HG03342 (cell line): ENCODE results near the gene CSTF2.
A peak's percentile ranks its signal among the peaks of the same experiment; 100 is the strongest.
"Not testable (repeated sequence)": the region's sequence is repeated elsewhere in the genome, so short reads cannot be mapped to it uniquely, and the experiment has no call there.

Experiments used
- ATAC-seq: cut with Tn5 transposase; IDR thresholded peaks from one replicate; pipeline ENCODE4 v1.9.1; 2021; ENCODE audit warnings: mild to moderate bottlenecking, moderate library complexity; ENCODE audit not compliant: unreplicated experiment

Gene CSTF2, protein sequence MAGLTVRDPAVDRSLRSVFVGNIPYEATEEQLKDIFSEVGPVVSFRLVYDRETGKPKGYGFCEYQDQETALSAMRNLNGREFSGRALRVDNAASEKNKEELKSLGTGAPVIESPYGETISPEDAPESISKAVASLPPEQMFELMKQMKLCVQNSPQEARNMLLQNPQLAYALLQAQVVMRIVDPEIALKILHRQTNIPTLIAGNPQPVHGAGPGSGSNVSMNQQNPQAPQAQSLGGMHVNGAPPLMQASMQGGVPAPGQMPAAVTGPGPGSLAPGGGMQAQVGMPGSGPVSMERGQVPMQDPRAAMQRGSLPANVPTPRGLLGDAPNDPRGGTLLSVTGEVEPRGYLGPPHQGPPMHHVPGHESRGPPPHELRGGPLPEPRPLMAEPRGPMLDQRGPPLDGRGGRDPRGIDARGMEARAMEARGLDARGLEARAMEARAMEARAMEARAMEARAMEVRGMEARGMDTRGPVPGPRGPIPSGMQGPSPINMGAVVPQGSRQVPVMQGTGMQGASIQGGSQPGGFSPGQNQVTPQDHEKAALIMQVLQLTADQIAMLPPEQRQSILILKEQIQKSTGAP

DNA sequence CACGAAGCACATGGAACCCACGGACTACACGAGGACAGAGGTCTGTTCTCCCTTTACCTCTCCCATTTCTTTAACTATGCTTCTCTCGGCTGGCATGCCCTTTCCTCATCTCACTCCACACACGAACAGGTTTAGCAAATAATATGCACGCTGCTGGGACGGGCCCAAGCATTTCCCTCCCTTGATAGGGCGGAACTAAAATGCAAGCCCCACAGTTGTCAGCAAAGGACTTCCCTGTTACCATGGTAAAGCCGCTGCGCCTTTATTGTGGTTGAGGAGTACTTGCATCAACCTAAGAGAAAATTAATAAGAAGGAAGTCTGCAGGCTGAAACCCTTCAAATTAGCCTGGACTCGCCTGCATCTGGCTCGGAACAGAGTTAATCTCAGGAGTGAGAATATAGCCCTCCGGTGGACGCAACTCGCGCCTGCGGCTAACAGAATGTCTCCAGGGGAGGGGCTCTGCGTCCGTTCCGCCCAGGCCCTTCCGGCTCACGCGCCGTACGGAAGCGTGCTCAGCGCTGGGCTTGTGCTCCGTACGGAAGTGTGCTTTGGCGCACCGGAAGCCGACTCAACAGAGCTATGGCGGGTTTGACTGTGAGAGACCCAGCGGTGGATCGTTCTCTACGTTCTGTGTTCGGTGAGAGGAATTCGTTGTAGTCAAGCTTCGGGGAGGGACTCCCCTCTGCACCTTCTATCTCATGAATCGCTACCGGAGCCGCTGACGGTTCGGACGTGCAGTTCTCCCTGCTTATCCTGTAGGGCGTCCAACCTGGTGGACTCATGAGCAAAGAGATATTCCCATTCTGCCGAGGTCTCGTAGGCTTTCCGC is at the start of gene CSTF2:
TSS of gene CSTF2 (plus strand) at position 555 of the 830 bp plus-strand sequence. CDS start at position 581, 26 bp downstream.
- peak; percentile 98 for ATAC-seq

DNA sequence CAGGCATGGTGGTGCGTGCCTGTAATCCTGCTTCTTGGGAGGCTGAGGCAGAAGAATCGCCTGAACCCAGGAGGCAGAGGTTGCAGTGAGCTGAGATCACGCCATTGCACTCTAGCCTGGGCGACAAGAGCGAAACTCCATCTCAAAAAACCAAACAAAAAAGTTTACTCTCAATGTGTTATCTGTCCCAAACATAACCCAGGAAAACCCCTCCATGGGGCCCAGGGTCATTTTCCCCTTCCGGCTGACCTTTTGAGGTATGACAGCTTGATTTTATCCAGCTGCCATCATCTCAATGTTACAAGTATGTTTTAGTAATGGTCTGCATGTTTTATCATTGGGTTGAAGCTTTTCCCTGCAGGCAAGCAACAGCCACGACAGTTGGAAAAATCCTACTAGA is 23.8 kb upstream of the CSTF2 start:
- ATAC-seq: not testable (repeated sequence)

DNA sequence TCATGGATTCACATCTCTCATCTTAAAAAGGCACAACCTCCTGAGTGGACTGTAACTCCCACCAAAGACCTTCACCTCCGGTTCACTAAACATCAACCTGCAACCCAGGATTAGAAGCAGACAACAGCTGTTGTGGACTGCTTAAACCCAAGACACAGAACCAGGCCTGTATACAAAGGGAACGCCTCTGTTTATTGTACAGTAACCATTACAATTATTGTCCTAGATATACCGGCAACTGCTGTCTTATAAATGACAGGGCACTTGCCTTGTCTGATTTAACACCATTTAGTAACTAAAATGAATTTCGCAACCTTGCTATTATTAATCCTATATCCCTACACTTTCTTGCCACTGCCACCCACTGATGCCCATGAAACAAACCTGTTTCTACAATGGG is 22.8 kb upstream of the CSTF2 start:
- no peak for ATAC-seq

DNA sequence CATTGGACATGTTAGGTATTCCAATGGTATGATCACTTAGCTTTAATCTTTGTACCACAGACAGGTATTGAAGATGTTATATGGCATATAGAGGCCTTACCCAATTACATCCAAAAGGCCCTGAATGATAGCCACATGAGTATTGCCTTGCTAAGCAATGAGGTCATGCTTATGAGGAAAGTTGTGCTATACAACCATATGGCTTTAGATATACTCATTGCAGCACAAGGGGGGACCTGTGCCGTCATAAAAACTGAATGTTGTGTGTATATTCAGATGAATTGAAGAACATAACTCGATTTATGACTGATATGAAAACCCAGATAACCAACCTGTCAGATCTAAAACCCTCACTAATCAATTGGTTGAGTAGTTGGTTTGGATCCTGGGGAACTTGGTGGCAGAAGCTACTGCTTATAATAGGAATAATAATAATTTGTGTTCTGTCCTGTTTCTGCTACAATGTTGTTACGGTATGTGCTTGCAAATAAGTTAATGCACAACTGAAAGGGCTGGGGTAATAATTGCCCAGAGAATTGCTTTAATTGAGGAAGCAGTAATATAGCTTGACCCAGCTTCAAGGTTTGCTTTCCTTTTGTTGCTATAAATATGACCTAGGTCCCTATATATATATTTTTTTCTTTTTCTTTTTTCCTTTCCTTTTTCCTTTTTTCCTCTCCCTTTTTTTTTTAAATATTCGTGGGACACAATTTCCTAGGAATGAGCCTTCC is 21.5 kb upstream of the CSTF2 start:
- ATAC-seq: no peak

GRCh38 chrX:100802843-100803242 is 17.3 kb upstream of the CSTF2 start:
- ATAC-seq: no peak

DNA sequence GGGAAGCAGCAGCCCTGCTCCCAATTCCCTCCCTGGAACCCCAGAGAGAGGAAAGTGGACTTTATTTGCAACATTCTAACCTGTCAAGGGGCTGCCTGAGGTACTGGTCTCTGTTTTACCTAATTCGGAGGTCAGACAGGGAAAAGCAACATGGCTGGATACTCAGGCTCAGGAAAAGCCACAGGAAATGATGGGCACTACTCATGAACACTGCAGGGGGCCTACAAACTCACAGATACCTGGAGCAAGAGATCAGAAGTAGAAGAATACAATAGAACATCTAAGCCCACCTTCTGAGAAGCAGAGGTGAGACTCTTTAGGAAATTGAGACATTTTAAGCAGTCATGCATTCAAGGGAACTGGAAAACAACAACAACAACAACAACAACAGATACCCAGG is 15.4 kb upstream of the CSTF2 start:
- ATAC-seq: no peak

GRCh38 chrX:100808265-100808664 is 11.9 kb upstream of the CSTF2 start:
- ATAC-seq: not testable (repeated sequence)

GRCh38 chrX:100812216-100813158 is 7.7 kb upstream of the CSTF2 start:
- ATAC-seq: no peak

DNA sequence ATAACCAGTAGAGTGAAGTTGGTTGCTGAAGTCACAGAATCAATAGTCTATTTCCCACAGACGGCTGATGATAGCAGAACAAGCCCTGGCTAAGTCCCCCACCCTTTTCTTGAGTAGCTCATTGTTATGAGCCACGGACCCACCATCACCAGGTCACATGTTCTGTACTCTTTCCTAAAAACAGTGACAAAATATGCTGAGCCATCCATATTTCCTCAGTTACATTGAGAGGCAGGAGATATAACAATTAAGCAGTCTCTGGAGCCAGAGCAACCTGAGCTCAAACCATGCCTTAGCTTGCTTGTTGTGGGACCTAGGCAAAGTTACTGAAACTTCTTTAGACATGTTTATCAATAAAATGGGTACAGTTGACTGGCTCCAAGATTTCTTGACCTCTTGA is 2.9 kb upstream of the CSTF2 start:
- ATAC-seq: no peak

DNA sequence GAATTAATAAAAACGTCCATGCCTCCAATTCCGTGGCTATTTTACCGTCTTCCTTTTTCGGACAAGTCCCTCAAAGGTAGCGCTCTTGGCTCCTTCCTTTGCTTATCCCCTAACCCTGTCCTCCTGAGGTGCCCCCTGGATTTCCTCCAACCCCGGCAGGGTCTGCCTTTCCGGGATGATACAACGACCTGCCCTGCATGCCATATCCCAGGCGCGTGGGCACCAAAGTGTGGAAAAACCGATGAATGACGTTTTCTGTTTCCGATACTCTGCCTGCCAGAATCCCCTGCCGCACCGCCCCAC is 706 bp upstream of the CSTF2 start:
- no peak for ATAC-seq

DNA sequence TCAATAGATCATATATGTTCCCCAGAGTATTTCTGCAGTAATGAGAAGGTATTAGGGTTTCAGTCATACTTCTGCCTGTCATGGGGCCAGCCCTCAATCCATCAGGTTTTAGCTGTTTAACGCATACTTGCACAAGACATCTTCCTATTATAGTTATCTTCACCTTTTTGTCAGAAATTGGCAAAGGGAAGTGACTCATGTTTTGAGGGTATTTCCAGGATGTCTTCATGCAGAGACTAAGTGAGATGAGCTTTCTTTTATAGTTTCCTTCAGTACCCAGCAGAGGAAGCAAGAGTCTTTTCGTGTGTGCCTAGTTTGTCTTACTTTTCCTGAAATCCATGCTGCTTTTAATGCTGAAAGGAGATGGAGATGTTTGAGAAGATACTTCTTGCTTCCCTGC is 9.5 kb downstream of the CSTF2 start:
- peak; percentile 71 for ATAC-seq

DNA sequence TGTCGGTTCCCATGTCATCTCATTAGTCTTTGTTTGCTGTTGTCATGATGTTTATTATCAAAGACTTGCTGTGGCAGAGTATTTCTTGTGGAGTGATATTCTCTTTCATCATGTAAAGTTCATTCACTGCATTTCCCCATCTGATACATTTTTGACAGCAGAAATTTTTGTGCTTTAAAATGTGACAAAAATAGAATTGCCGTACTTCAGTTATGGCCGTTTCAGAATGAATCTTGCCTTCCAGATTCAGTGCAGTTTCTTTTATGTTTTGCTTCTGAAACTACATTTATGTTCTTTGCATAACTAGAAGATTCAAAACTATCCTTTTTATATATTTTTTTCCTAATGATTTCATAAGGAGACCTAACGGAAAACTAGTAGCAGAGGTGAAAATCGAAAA is 10.0 kb downstream of the CSTF2 start:
- ATAC-seq: no peak

- ATAC-seq: no peak
These were observed 10.4 kb downstream of the CSTF2 start for GRCh38 chrX:100830547-100830946.

GRCh38 chrX:100831219-100831946 is 11.2 kb downstream of the CSTF2 start:
- ATAC-seq: no peak

- no peak for ATAC-seq
These were observed 30.1 kb downstream of the CSTF2 start for GRCh38 chrX:100850317-100850716.

DNA sequence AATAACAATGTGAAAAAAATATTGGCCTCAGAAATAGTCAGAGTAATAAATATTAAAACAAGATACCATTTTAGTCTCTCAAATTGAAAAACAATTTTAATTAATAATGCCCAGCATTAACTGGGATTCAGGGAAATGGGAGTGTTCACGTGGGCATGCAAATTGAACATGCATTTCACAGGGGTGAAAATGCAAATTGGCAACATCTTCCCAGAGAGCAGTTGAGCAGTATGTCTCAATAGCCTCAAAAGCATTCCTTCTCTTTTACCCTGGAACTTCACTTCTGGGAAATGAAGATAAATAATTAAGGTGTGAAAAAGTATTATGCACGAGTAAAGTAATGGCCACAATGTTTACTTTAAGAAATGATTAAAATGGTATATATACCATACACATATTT is 32.6 kb downstream of the CSTF2 start:
- ATAC-seq: no peak

GRCh38 chrX:100863326-100863864 is 43.2 kb downstream of the CSTF2 start:
- ATAC-seq: no peak

DNA sequence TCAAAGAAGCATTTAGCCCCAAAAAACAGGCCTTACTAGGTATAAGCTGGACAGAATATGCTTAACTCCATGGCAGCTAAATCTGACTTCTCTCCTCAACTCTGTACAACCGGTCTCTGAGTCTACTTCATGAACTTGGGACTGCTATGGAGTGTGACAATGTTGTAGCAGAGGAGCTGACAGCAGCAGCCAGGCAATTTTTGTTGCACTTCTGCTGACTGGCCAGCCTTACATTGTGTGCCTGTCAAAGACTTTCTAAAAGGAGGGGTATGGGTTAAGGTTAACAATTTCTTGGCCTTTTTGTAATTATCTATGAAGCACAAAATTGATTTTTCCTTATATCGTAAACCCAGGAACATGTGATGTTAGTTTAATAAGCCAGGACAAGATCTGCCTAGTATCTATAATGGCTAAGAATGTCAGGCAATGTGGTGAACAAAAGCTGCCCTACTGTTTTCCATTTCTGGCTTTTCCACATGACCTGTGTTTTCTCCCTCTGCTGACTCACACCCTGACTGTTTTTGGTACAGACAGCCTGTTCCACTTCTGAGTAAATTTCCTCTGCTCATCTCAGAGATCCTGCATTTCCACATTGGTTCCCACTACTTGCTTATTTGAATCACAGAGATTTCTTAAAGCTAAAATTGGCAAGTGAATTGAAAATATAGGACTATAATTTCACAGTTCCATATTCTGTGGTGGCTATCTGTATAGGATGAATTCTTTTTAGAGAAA is 44.6 kb downstream of the CSTF2 start:
- ATAC-seq: no peak

- no peak for ATAC-seq
These were observed 48.1 kb downstream of the CSTF2 start for GRCh38 chrX:100868273-100868672.
